Neural cell (in vitro differentiated cells): ENCODE measurements around the gene AGAP3. TPM values are rescaled to one million over a fixed set of nuclear protein-coding genes. Genes with fewer than 3 reads are reported as not detected.

Experiments
- H2AFZ ChIP-seq: fragments of 200-600, 300-800 bp; sonication (generic), shearing (Covaris generic); 2 replicates; pipeline ENCODE4 v1.6.0; 2014; ENCODE audit warnings: low read depth, mild to moderate bottlenecking, antibody characterized with exemption, low read length, moderate library complexity
- H3F3A ChIP-seq: fragments of 200-600 bp; shearing (Covaris generic); 2 replicates; pipeline ENCODE4 v1.6.1; 2016; ENCODE audit warnings: mild to moderate bottlenecking, moderate library complexity, mixed read lengths, antibody characterized with exemption, low read length; ENCODE audit not compliant: insufficient read depth, poor library complexity, severe bottlenecking
- H3K27ac ChIP-seq: fragments of 200-600, 300-800 bp; sonication (generic), shearing (Covaris generic); 2 replicates; pipeline ENCODE4 v1.5.1; 2014; ENCODE audit warnings: mild to moderate bottlenecking, low read length, moderate library complexity
- H3K27me3 ChIP-seq: fragments of 300-800, 200-600 bp; sonication (generic), shearing (Covaris generic); 2 replicates; pipeline ENCODE4 v1.6.0; 2014; ENCODE audit warnings: mild to moderate bottlenecking, low read depth, low read length, moderate library complexity; ENCODE audit not compliant: insufficient read depth
- H3K36me3 ChIP-seq: fragments of 300-800, 200-600 bp; sonication (generic), shearing (Covaris generic); 2 replicates; pipeline ENCODE4 v1.5.1; 2014; ENCODE audit warnings: mild to moderate bottlenecking, antibody characterized with exemption, low read length, moderate library complexity; ENCODE audit not compliant: insufficient read depth
- H3K4me2 ChIP-seq: fragments of 300-800, 200-600 bp; sonication (generic), shearing (Covaris generic); 2 replicates; pipeline ENCODE4 v1.6.0; 2014; ENCODE audit warnings: mild to moderate bottlenecking, low read length
- H3K4me3 ChIP-seq: fragments of 300-800, 200-600 bp; sonication (generic), shearing (Covaris generic); 2 replicates; pipeline ENCODE4 v1.5.1; 2014; ENCODE audit warnings: mild to moderate bottlenecking, low read length, moderate library complexity
- H3K79me2 ChIP-seq: fragments of 200-600 bp; shearing (Covaris generic); replicated peaks from 2 replicates; pipeline ENCODE4 v1.6.0; 2014; ENCODE audit warnings: mild to moderate bottlenecking, low read length, moderate library complexity; ENCODE audit not compliant: insufficient read depth
- H3K9ac ChIP-seq: fragments of 300-800, 200-600 bp; sonication (generic), shearing (Covaris generic); 2 replicates; pipeline ENCODE4 v1.6.1; 2016; ENCODE audit warnings: mild to moderate bottlenecking, low read length, mixed read lengths
- H3K9me2 ChIP-seq: fragments of 200-600 bp; shearing (Covaris generic); 2 replicates; pipeline ENCODE4 v1.6.1; 2016; ENCODE audit warnings: mild to moderate bottlenecking, low read length, mixed read lengths; ENCODE audit not compliant: insufficient read depth
- H3K9me3 ChIP-seq: fragments of 200-600, 300-800 bp; sonication (generic), shearing (Covaris generic); 2 replicates; pipeline ENCODE4 v1.6.1; 2016; ENCODE audit warnings: mild to moderate bottlenecking, mixed run types, low read length, moderate library complexity, mixed read lengths
- H4K20me1 ChIP-seq: fragments of 200-600 bp; shearing (Covaris generic); 2 replicates; pipeline ENCODE4 v1.6.1; 2016; ENCODE audit warnings: mild to moderate bottlenecking, mixed run types; ENCODE audit not compliant: insufficient read depth
- CTCF ChIP-seq: fragments of 450-650 bp; IDR thresholded peaks from 2 replicates; pipeline ENCODE4 v1.5.1; 2014; ENCODE audit warnings: antibody characterized with exemption, mild to moderate bottlenecking, moderate library complexity; ENCODE audit not compliant: poor library complexity, severe bottlenecking
- EP300 ChIP-seq: fragments of 450-650 bp; conservative IDR thresholded peaks from 2 replicates; pipeline ENCODE4 v1.6.1; 2014; ENCODE audit warnings: antibody characterized with exemption, mild to moderate bottlenecking, moderate library complexity; ENCODE audit not compliant: poor library complexity, severe bottlenecking
- EZH2 ChIP-seq: fragments of 200-600, 300-800 bp; shearing (Covaris generic), sonication (generic); IDR thresholded peaks from 2 replicates; pipeline ENCODE4 v1.6.1; 2014; ENCODE audit warnings: antibody characterized with exemption, low read length, borderline replicate concordance, mild to moderate bottlenecking; ENCODE audit not compliant: insufficient read depth, poor library complexity, severe bottlenecking
- MXI1 ChIP-seq: fragments of 450-650 bp; conservative IDR thresholded peaks from 2 replicates; pipeline ENCODE4 v1.6.1; 2014; ENCODE audit warnings: antibody characterized with exemption, mild to moderate bottlenecking; ENCODE audit not compliant: poor library complexity, severe bottlenecking
- POLR2AphosphoS5 ChIP-seq: IDR thresholded peaks from 2 replicates; pipeline ENCODE4 v1.6.1; 2012
- RAD21 ChIP-seq: fragments of 450-650 bp; conservative IDR thresholded peaks from 2 replicates; pipeline ENCODE4 v1.6.1; 2014; ENCODE audit warnings: antibody characterized with exemption, mild to moderate bottlenecking, moderate library complexity
- SMC3 ChIP-seq: fragments of 450-650 bp; conservative IDR thresholded peaks from 2 replicates; pipeline ENCODE4 v1.6.1; 2014; ENCODE audit warnings: antibody characterized with exemption, mild to moderate bottlenecking, moderate library complexity; ENCODE audit not compliant: poor library complexity
- TAF1 ChIP-seq: IDR thresholded peaks from 2 replicates; pipeline ENCODE4 v1.6.1; 2012; ENCODE audit warnings: low read depth
- polyA minus RNA-seq: library from RNA; depleted of rRNA, polyadenylated mRNA; stranded (reverse); fragments of >200 nt; gene quantifications from 2 replicates; pipeline ENCODE4 v1.2.3, GENCODE V29; 2014
- polyA plus RNA-seq: library from polyadenylated mRNA; depleted of rRNA; stranded (reverse); fragments of >200 nt; gene quantifications from 2 replicates; pipeline ENCODE4 v1.2.3, GENCODE V29; 2014
- TF ChIP-seq, protein P1 (sequence below): IDR thresholded peaks from 2 replicates; pipeline ENCODE4 v1.6.1; 2012; ENCODE audit warnings: borderline replicate concordance

The AGAP3 gene
- polyA plus RNA-seq = 92.9 and 117 TPM in 2 replicates
- polyA minus RNA-seq = 93.5 and 102 TPM in 2 replicates

DNA sequence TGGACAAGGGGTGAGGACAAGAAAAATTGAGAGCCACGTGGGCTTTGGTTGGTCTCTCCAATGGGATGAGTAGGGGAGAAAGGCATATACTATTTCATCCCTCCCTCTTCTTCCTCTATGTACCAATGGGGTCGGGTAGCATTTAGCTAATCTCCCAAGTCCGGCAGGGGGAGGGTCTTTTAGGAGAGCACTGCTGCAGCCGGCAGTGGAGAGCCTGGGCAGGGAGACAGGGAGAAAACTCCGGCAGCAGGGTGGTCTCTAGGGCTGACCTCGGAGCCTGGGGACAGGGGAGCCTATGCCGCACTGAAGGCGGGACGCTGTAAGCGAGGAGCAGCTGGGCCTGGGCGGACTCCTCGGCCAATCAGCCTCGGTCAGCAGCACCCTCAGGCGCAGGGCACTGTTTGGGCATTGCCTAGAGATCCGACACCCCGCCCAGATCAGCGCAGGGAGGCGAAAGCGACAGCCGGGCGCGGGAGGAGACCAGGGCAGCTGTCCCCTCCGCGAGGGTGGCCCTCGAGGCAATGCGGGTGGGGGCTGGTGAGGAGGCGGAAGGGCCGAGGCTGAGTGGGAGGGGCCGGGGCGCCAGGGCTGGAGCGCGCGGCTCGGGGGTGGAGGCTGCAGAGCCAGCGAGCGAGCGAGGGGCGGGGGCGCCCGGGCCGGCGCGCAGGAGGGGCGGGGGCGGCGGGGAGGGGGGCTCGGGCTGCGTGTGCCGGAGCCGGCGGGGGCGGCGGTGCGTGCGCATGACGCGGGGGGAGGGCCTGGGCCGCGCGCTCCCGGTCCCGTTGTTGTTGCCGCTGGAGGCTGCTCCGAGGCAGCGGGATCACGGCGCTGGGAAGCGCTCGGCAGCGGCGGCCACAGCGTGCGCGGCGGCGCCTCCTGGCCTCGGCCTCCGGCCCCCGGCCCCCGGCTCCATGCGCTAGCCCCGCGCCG lies at the start of gene AGAP3:
AGAP3 (plus strand) TSS at position 785 of the 930 bp plus-strand sequence. CDS start 267 bp downstream, outside the sequence.
- H3K9me2 ChIP-seq = no peaks in the 10 kb centered on the region
- H3K9me3 ChIP-seq = no peaks in the 10 kb centered on the region
- TF ChIP-seq, protein P1, sequence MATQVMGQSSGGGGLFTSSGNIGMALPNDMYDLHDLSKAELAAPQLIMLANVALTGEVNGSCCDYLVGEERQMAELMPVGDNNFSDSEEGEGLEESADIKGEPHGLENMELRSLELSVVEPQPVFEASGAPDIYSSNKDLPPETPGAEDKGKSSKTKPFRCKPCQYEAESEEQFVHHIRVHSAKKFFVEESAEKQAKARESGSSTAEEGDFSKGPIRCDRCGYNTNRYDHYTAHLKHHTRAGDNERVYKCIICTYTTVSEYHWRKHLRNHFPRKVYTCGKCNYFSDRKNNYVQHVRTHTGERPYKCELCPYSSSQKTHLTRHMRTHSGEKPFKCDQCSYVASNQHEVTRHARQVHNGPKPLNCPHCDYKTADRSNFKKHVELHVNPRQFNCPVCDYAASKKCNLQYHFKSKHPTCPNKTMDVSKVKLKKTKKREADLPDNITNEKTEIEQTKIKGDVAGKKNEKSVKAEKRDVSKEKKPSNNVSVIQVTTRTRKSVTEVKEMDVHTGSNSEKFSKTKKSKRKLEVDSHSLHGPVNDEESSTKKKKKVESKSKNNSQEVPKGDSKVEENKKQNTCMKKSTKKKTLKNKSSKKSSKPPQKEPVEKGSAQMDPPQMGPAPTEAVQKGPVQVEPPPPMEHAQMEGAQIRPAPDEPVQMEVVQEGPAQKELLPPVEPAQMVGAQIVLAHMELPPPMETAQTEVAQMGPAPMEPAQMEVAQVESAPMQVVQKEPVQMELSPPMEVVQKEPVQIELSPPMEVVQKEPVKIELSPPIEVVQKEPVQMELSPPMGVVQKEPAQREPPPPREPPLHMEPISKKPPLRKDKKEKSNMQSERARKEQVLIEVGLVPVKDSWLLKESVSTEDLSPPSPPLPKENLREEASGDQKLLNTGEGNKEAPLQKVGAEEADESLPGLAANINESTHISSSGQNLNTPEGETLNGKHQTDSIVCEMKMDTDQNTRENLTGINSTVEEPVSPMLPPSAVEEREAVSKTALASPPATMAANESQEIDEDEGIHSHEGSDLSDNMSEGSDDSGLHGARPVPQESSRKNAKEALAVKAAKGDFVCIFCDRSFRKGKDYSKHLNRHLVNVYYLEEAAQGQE = no peak
- peak; percentile 93 for TF ChIP-seq POLR2AphosphoS5
- peak; percentile 33 for TF ChIP-seq EP300
- H3K36me3 ChIP-seq = no peaks in the 10 kb centered on the region
- peaks cover 3% of the 10 kb centered on the region for H3F3A ChIP-seq
- H3K4me3 ChIP-seq = peak within 1 kb of the TSS; percentile 91
- peaks cover 32% of the 10 kb centered on the region for H3K79me2 ChIP-seq
- H2AFZ ChIP-seq = peak within 1 kb of the TSS; percentile 21
- no peaks in the 10 kb centered on the region for H3K27me3 ChIP-seq
- H3K27ac ChIP-seq = peak within 1 kb of the TSS; percentile 62
- peaks cover 30% of the 10 kb centered on the region for H4K20me1 ChIP-seq
- peak within 1 kb of the TSS; percentile 55 for H3K4me2 ChIP-seq
- H3K9ac ChIP-seq = peak within 1 kb of the TSS; percentile 94

GRCh38 chr7:151038951-151039849 lies 47.1 kb upstream of the AGAP3 start:
- no peaks in the 10 kb centered on the region for H3K9me2 ChIP-seq
- H3K9ac ChIP-seq = no peak overlapping the region
- no peaks in the 10 kb centered on the region for H3K79me2 ChIP-seq
- no peak overlapping the region for H3K27ac ChIP-seq
- no peaks in the 10 kb centered on the region for H3K27me3 ChIP-seq
- H4K20me1 ChIP-seq = no peaks in the 10 kb centered on the region
- H3F3A ChIP-seq = no peaks in the 10 kb centered on the region
- H3K9me3 ChIP-seq = no peaks in the 10 kb centered on the region
- no peak overlapping the region for H3K4me3 ChIP-seq
- H2AFZ ChIP-seq = no peak overlapping the region
- H3K4me2 ChIP-seq = no peak overlapping the region
- TF ChIP-seq EP300 (no peak), TAF1 (no peak), MXI1 (no peak), EZH2 (no peak), POLR2AphosphoS5 (no peak), SMC3 (no peak), CTCF (no peak), RAD21 (no peak)
- TF ChIP-seq, protein P1 = no peak
- no peaks in the 10 kb centered on the region for H3K36me3 ChIP-seq
